CD14-positive monocyte (primary cell): Measurements from ENCODE around the gene SELPLG. TPM values are rescaled to one million over a fixed set of nuclear protein-coding genes. Genes with fewer than 3 reads are reported as not detected.

Source experiments
- DNase-seq, 3 donors: peaks; one replicate each; pipeline ENCODE4 v3.0.0-alpha.2; 2011 to 2022
- H2AFZ ChIP-seq: 2 replicates; pipeline ENCODE4 v1.6.0; 2012; ENCODE audit warnings: mild to moderate bottlenecking, low read depth, low read length, inconsistent platforms; ENCODE audit not compliant: insufficient read depth, poor library complexity, severe bottlenecking
- H3K27ac ChIP-seq, 2 donors: 1 replicate in 1 of 2; 2 replicates in 1 of 2; pipeline ENCODE4 v1.5.1; 2012 to 2013; ENCODE audit warnings: low read length in 2 of 2, control low read depth in 1 of 2, inconsistent platforms in 1 of 2, low read depth in 1 of 2, mild to moderate bottlenecking in 1 of 2
- H3K27me3 ChIP-seq, 2 donors: one replicate each; pipeline versions ENCODE4 v1.6.0 to v1.6.1; 2011 to 2013; ENCODE audit warnings: low read length in 2 of 2; ENCODE audit not compliant: control insufficient read depth in 2 of 2, insufficient read depth in 2 of 2
- H3K36me3 ChIP-seq, 2 donors: replicated peaks in 1 of 2; 1 replicate in 1 of 2; 2 replicates in 1 of 2; pipeline versions ENCODE4 v1.5.1 to v1.6.1; 2012 to 2013; ENCODE audit warnings: low read length in 2 of 2, control low read depth in 1 of 2, inconsistent platforms in 1 of 2, mild to moderate bottlenecking in 1 of 2; ENCODE audit not compliant: insufficient read depth in 2 of 2, control insufficient read depth in 1 of 2
- H3K4me1 ChIP-seq, 2 donors: 1 replicate in 1 of 2; 2 replicates in 1 of 2; pipeline versions ENCODE4 v1.5.1 to v1.6.1; 2012 to 2013; ENCODE audit warnings: low read length in 2 of 2, control low read depth in 1 of 2, inconsistent platforms in 1 of 2, mild to moderate bottlenecking in 1 of 2, moderate library complexity in 1 of 2; ENCODE audit not compliant: insufficient read depth in 2 of 2, control insufficient read depth in 1 of 2
- H3K4me2 ChIP-seq: replicated peaks from 2 replicates; pipeline ENCODE3; 2012; ENCODE audit warnings: low read length, moderate library complexity, mild to moderate bottlenecking; ENCODE audit not compliant: poor library complexity, severe bottlenecking; ENCODE audit errors: extremely low read depth
- H3K4me3 ChIP-seq, 3 experiments: fragments of 200-600 bp in 1 of 3; sonication (generic) in 1 of 3; replicated peaks in 1 of 3; 1 replicate in 2 of 3; 2 replicates in 1 of 3; pipeline ENCODE4 v1.5.1; 2011 to 2013; ENCODE audit warnings: low read length in 3 of 3, mild to moderate bottlenecking in 3 of 3, control low read depth in 2 of 3, low read depth in 2 of 3, inconsistent platforms in 1 of 3, moderate library complexity in 1 of 3
- H3K79me2 ChIP-seq: 2 replicates; pipeline ENCODE4 v1.6.0; 2012; ENCODE audit warnings: mild to moderate bottlenecking, control low read depth, inconsistent platforms, low read length, moderate library complexity; ENCODE audit not compliant: insufficient read depth
- H3K9ac ChIP-seq: 2 replicates; pipeline ENCODE4 v1.6.0; 2017; ENCODE audit warnings: low read length, mild to moderate bottlenecking; ENCODE audit not compliant: insufficient read depth, poor library complexity, severe bottlenecking
- H3K9me3 ChIP-seq, 2 donors: replicated peaks in 1 of 2; 1 replicate in 1 of 2; 2 replicates in 1 of 2; pipeline versions ENCODE4 v1.5.1 to v1.6.1; 2012 to 2013; ENCODE audit warnings: low read length in 2 of 2, control low read depth in 1 of 2; ENCODE audit not compliant: control insufficient read depth in 1 of 2, insufficient read depth in 1 of 2
- H4K20me1 ChIP-seq: 2 replicates; pipeline ENCODE4 v1.6.0; 2012; ENCODE audit warnings: mild to moderate bottlenecking, low read length, control low read depth, moderate library complexity; ENCODE audit not compliant: insufficient read depth
- H3K27ac Mint-ChIP-seq, 7 donors: one replicate each; pipeline ENCODE4 v1.8.0; 2020; ENCODE audit warnings: mild to moderate bottlenecking in 7 of 7, mixed read lengths in 7 of 7, moderate library complexity in 6 of 7, inconsistent platforms in 2 of 7
- H3K27me3 Mint-ChIP-seq, 3 donors: one replicate each; pipeline ENCODE4 v1.8.0; 2021 to 2022; ENCODE audit warnings: low read depth in 3 of 3, mild to moderate bottlenecking in 3 of 3, mixed read lengths in 3 of 3, moderate library complexity in 3 of 3, inconsistent platforms in 1 of 3
- H3K36me3 Mint-ChIP-seq, 2 donors: one replicate each; pipeline ENCODE4 v1.8.0; 2020; ENCODE audit warnings: mixed read lengths in 2 of 2, inconsistent platforms in 1 of 2, mild to moderate bottlenecking in 1 of 2
- H3K4me1 Mint-ChIP-seq: one replicate; pipeline ENCODE4 v1.8.0; 2020; ENCODE audit warnings: mild to moderate bottlenecking, mixed read lengths
- H3K4me3 Mint-ChIP-seq, 2 donors: one replicate each; pipeline ENCODE4 v1.8.0; 2020; ENCODE audit warnings: mild to moderate bottlenecking in 2 of 2, mixed read lengths in 2 of 2, moderate library complexity in 1 of 2
- H3K9me3 Mint-ChIP-seq, 7 donors: one replicate each; pipeline ENCODE4 v1.8.0; 2020 to 2022; ENCODE audit warnings: mixed read lengths in 7 of 7, mild to moderate bottlenecking in 6 of 7, moderate library complexity in 6 of 7, inconsistent platforms in 2 of 7
- WGBS: methylation state at CpG from one replicate; pipeline ENCODE4 v1.1.5; 2013; ENCODE audit warnings: missing lambda C conversion rate; ENCODE audit not compliant: insufficient coverage; 5-methylcytosine and 5-hydroxymethylcytosine counted together
- intact Hi-C, 2 donors: fragments of 100-400 bp; cut with micrococcal nuclease; formaldehyde crosslinking; loops; one replicate each; pipeline versions ENCODE4 v1.15.0 to v1.15.1; 2023
- polyA plus RNA-seq, 3 donors: library from polyadenylated mRNA; depleted of rRNA in 1 of 3; unstranded in 2 of 3; stranded (reverse) in 1 of 3; fragments of 300-500 nt in 2 of 3; fragments of >200 nt in 1 of 3; fragmentation: Illumina TruSeq in 2 of 3; gene quantifications; 1 replicate in 2 of 3; 2 replicates in 1 of 3; pipeline ENCODE4 v1.2.3, GENCODE V29; 2012 to 2021
- TF ChIP-seq, protein P1 (sequence below): fragments of 200-600 bp; IDR thresholded peaks from one replicate; pipeline ENCODE4 v1.8.0; 2022; ENCODE audit warnings: antibody characterized with exemption, mild to moderate bottlenecking

The SELPLG gene
- polyA plus RNA-seq, 3 donors = 193 to 349 (median 247) TPM

GRCh38 chr12:108611884-108612415 lies 21.7 kb downstream of the SELPLG start:
- Histone ChIP-seq H3K4me3 (no peak overlapping the region), H3K27me3 (peaks cover 0 to 5% of the 10 kb centered on the region in 2 donors), H3K79me2 (no peaks in the 10 kb centered on the region), H3K36me3 (no peaks in the 10 kb centered on the region), H4K20me1 (peaks cover 13% of the 10 kb centered on the region), H3K4me1 (peaks cover 3 to 6% of the 10 kb centered on the region in 2 donors), H3K9ac (no peak overlapping the region), H3K4me2 (no peak overlapping the region), H2AFZ (no peak overlapping the region), H3K27ac (no peak overlapping the region), H3K9me3 (peaks cover 7 to 8% of the 10 kb centered on the region in 2 donors)
- H3K9me3 Mint-ChIP-seq = peaks cover 8 to 12% (median 9%) of the 10 kb centered on the region in 7 donors
- H3K27ac Mint-ChIP-seq = peak overlapping the region in 1 of 7 donors; percentile 15
- WGBS = 63% methylated on average over 3 of the region's 5 CpGs
- peak in 2 of 3 donors; percentile 32 to 49 for DNase-seq
- intact Hi-C loops = loop anchor here in 1 of 2 donors (10.0 kb wide), 1 partner anchor 483 kb away; the partner anchor contains the start of genes ALKBH2 and UNG
- H3K27me3 Mint-ChIP-seq = peaks cover 7 to 18% (median 16%) of the 10 kb centered on the region in 3 donors
- H3K4me1 Mint-ChIP-seq = peaks cover 5% of the 10 kb centered on the region
- H3K36me3 Mint-ChIP-seq = peaks cover 11 to 16% of the 10 kb centered on the region in 2 donors
- H3K4me3 Mint-ChIP-seq = peak overlapping the region in 1 of 2 donors; percentile 13
- TF ChIP-seq, protein P1, sequence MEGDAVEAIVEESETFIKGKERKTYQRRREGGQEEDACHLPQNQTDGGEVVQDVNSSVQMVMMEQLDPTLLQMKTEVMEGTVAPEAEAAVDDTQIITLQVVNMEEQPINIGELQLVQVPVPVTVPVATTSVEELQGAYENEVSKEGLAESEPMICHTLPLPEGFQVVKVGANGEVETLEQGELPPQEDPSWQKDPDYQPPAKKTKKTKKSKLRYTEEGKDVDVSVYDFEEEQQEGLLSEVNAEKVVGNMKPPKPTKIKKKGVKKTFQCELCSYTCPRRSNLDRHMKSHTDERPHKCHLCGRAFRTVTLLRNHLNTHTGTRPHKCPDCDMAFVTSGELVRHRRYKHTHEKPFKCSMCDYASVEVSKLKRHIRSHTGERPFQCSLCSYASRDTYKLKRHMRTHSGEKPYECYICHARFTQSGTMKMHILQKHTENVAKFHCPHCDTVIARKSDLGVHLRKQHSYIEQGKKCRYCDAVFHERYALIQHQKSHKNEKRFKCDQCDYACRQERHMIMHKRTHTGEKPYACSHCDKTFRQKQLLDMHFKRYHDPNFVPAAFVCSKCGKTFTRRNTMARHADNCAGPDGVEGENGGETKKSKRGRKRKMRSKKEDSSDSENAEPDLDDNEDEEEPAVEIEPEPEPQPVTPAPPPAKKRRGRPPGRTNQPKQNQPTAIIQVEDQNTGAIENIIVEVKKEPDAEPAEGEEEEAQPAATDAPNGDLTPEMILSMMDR = peak; percentile 72

GRCh38 chr12:108610856-108611605 lies 22.7 kb downstream of the SELPLG start:
- Histone ChIP-seq H3K27ac (no peak overlapping the region), H4K20me1 (peaks cover 4% of the 10 kb centered on the region), H3K27me3 (peaks cover 0 to 5% of the 10 kb centered on the region in 2 donors), H3K4me2 (no peak overlapping the region), H3K4me1 (no peaks in the 10 kb centered on the region), H3K79me2 (no peaks in the 10 kb centered on the region), H3K9me3 (peaks cover 3% of the 10 kb centered on the region in 2 donors), H3K9ac (no peak overlapping the region), H3K36me3 (no peaks in the 10 kb centered on the region), H2AFZ (no peak overlapping the region), H3K4me3 (no peak overlapping the region)
- Mint-ChIP-seq H3K36me3 (peaks cover 2 to 7% of the 10 kb centered on the region in 2 donors), H3K9me3 (peaks cover 2 to 8% (median 3%) of the 10 kb centered on the region in 7 donors), H3K27ac (peak overlapping the region in 1 of 7 donors; percentile 70), H3K4me3 (no peak overlapping the region), H3K27me3 (peaks cover 7 to 18% (median 14%) of the 10 kb centered on the region in 3 donors), H3K4me1 (no peaks in the 10 kb centered on the region)
- intact Hi-C loops = loop anchor here in 1 of 2 donors (10.0 kb wide), 1 partner anchor 484 kb away; the partner anchor contains the start of genes ALKBH2 and UNG
- WGBS = 70% methylated on average over 5 of the region's 15 CpGs
- DNase-seq = no peak
- TF ChIP-seq, protein P1 = no peak
